Measurements from ENCODE around the gene SERF1B. TPM values are rescaled to one million over a fixed set of nuclear protein-coding genes. Genes with fewer than 3 reads are reported as not detected.

Gene SERF1B
- total RNA-seq, 4 donors from 2014 or later, result 23.5 to 56.6 (median 36.5) TPM

Small RNA genes lying within 50 kb of the gene (small RNA-seq; reads per million reads assigned to genes)
- not detected for gene CDH12P2

Other genes starting within 250 kb of the SERF1B start
- gene SMN2, start 24.4 kb downstream of the SERF1B start, total RNA-seq, result 10 to 100 TPM; 21.5 to 51.5 (median 36.2) TPM

Data from thyroid gland (tissue), 4 donors.